Dermis microvascular lymphatic vessel endothelial cell (primary cell): Measurements from ENCODE around the gene TGFBR1. TPM values are rescaled to one million over a fixed set of nuclear protein-coding genes. Genes with fewer than 3 reads are reported as not detected.
"Not testable (repeated sequence)": the region's sequence is repeated elsewhere in the genome, so short reads cannot be mapped to it uniquely, and the experiment has no call there.

Experiments used
- DNase-seq, 2 donors: peaks; one replicate each; pipeline versions ENCODE4 v3.0.0 to v3.0.0-alpha.2; 2010; ENCODE audit warnings: low read depth in 2 of 2
- total RNA-seq: library from RNA; depleted of rRNA; stranded (reverse); fragments of >200 nt; gene quantifications from 2 replicates; pipeline ENCODE4 v1.2.1, GENCODE V29; 2014

The TGFBR1 gene
- total RNA-seq, 1 donor from 2014 or later = 11.3 TPM

- DNase-seq = no peak
Observed at GRCh38 chr9:99189186-99189585, 84.3 kb downstream of the TGFBR1 start.

- no peak for DNase-seq
Observed at GRCh38 chr9:99189887-99190596, 85.1 kb downstream of the TGFBR1 start.

- no peak for DNase-seq
Observed at GRCh38 chr9:99190597-99191283, 85.8 kb downstream of the TGFBR1 start.

- DNase-seq = no peak
Observed at GRCh38 chr9:99192786-99193465, 88.0 kb downstream of the TGFBR1 start.

- DNase-seq = no peak
Observed at GRCh38 chr9:99193466-99193821, 88.5 kb downstream of the TGFBR1 start.

- not testable (repeated sequence) for DNase-seq
Observed at GRCh38 chr9:99196484-99196883, 91.6 kb downstream of the TGFBR1 start.

GRCh38 chr9:99197124-99197630, 92.3 kb downstream of the TGFBR1 start:
- DNase-seq = no peak

- DNase-seq = no peak
Observed at GRCh38 chr9:99197987-99198386, 93.1 kb downstream of the TGFBR1 start.

- no peak for DNase-seq
Observed at GRCh38 chr9:99199938-99200539, 95.1 kb downstream of the TGFBR1 start.

GRCh38 chr9:99201603-99202002, 96.7 kb downstream of the TGFBR1 start:
- DNase-seq = no peak

Other genes starting within 250 kb of the TGFBR1 start
- gene COL15A1, start 161.2 kb upstream of the TGFBR1 start, total RNA-seq = 2.0 and 2.8 TPM in 2 replicates
- gene ALG2, start 116.8 kb downstream of the TGFBR1 start, total RNA-seq = 32.6 and 47.5 TPM in 2 replicates
- gene SEC61B, start 117.2 kb downstream of the TGFBR1 start, total RNA-seq = 87.7 and 96.0 TPM in 2 replicates